Testis (tissue), 2 donors: ENCODE results near the gene CNIH3.

Experiments used
- POLR2A ChIP-seq: fragments of 450-650 bp; IDR thresholded peaks from one replicate; pipeline ENCODE4 v1.6.1; 2017; ENCODE audit warnings: antibody characterized with exemption, mild to moderate bottlenecking, moderate library complexity
- TF ChIP-seq, protein P1 (sequence below), 3 experiments: fragments of 450-650 bp in 2 of 3; fragments of 200-600 bp in 1 of 3; sonication (generic) in 1 of 3; IDR thresholded peaks; one replicate each; pipeline ENCODE4 v1.5.1; 2016 to 2019; ENCODE audit warnings: antibody characterized with exemption in 3 of 3, mild to moderate bottlenecking in 2 of 3, moderate library complexity in 1 of 3

- TF ChIP-seq POLR2A: no peak
- TF ChIP-seq, protein P1, sequence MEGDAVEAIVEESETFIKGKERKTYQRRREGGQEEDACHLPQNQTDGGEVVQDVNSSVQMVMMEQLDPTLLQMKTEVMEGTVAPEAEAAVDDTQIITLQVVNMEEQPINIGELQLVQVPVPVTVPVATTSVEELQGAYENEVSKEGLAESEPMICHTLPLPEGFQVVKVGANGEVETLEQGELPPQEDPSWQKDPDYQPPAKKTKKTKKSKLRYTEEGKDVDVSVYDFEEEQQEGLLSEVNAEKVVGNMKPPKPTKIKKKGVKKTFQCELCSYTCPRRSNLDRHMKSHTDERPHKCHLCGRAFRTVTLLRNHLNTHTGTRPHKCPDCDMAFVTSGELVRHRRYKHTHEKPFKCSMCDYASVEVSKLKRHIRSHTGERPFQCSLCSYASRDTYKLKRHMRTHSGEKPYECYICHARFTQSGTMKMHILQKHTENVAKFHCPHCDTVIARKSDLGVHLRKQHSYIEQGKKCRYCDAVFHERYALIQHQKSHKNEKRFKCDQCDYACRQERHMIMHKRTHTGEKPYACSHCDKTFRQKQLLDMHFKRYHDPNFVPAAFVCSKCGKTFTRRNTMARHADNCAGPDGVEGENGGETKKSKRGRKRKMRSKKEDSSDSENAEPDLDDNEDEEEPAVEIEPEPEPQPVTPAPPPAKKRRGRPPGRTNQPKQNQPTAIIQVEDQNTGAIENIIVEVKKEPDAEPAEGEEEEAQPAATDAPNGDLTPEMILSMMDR (IDR thresholded peaks at IDR 0.05): no peak
These were observed 135.7 kb downstream of the CNIH3 start for GRCh38 chr1:224751624-224752311.
